ENCODE measurements around the gene RRBP1.

RRBP1 gene

GRCh38 chr20:17594443-17594842, 87.6 kb downstream of the RRBP1 start:
- Histone ChIP-seq H3K36me3 (ENCODE audit: insufficient read depth, low read length) (peaks cover 3% of the 10 kb centered on the region; the same call in 1 of the 2 replicates), H3K79me2 (ENCODE audit: insufficient read depth, low read length) (peaks cover 97% of the 10 kb centered on the region), H3K4me2 (ENCODE audit: low read depth, low read length, poor library complexity, severe bottlenecking) (no peak overlapping the region), H4K20me1 (ENCODE audit: insufficient read depth, low read length, poor library complexity, severe bottlenecking) (peaks cover 53% of the 10 kb centered on the region), H3K4me3 (ENCODE audit: low read length, poor library complexity, severe bottlenecking) (no peak overlapping the region), H3K4me1 (ENCODE audit: insufficient read depth, low read length, poor library complexity, severe bottlenecking) (peaks cover 19% of the 10 kb centered on the region), H3K9ac (ENCODE audit: low read depth, low read length, poor library complexity, severe bottlenecking) (no peak overlapping the region), H3F3A (ENCODE audit: low read depth) (0 out of 2 replicates have a peak, but pooled peaks cover 4% of the 10 kb centered on the region), H3K27me3 (ENCODE audit: insufficient read depth, low read length, poor library complexity, severe bottlenecking) (no peaks in the 10 kb centered on the region), H3K9me3 (ENCODE audit: insufficient read depth, low read depth, low read length) (no peaks in the 10 kb centered on the region), H2AFZ (ENCODE audit: low read length) (no peak overlapping the region), H3K9me2 (replicated peaks; ENCODE audit: low read depth, low read length) (no peaks in the 10 kb centered on the region)
- TF ChIP-seq EZH2phosphoT487 (IDR thresholded peaks at IDR 0.05; ENCODE audit: borderline replicate concordance) (no peak), CTCF (conservative IDR thresholded peaks at IDR 0.05; ENCODE audit: low read length) (no peak)

DNA sequence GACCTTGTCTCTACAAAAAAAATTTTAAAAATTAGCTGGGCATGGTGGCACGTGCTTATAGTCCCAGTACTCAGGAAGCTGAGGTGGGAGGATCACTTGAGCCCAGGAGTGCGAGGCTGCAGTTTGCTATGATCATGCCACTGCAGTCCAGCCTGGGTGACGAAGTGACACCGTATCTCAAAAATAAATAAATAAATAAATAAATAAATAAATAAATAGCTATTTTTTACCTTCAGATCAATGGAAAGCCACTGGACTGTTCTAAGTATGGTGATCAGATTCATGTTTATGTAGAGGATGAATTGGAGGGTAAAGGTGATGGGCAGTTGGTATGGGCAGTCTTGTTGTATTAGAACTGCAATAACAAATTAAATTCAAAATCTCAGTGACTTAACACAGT, 88.1 kb downstream of the RRBP1 start:
- Histone ChIP-seq H3K27me3 (ENCODE audit: insufficient read depth, low read length, poor library complexity, severe bottlenecking) (no peaks in the 10 kb centered on the region), H4K20me1 (ENCODE audit: insufficient read depth, low read length, poor library complexity, severe bottlenecking) (peaks cover 56% of the 10 kb centered on the region), H3K36me3 (ENCODE audit: insufficient read depth, low read length) (peaks cover 3% of the 10 kb centered on the region; the same call in 1 of the 2 replicates), H3K4me2 (ENCODE audit: low read depth, low read length, poor library complexity, severe bottlenecking) (no peak overlapping the region), H3K9me2 (replicated peaks; ENCODE audit: low read depth, low read length) (no peaks in the 10 kb centered on the region), H3K4me3 (ENCODE audit: low read length, poor library complexity, severe bottlenecking) (no peak overlapping the region), H3K9me3 (ENCODE audit: insufficient read depth, low read depth, low read length) (no peaks in the 10 kb centered on the region), H3K9ac (ENCODE audit: low read depth, low read length, poor library complexity, severe bottlenecking) (no peak overlapping the region), H2AFZ (ENCODE audit: low read length) (no peak overlapping the region), H3F3A (ENCODE audit: low read depth) (0 out of 2 replicates have a peak, but pooled peaks cover 4% of the 10 kb centered on the region), H3K4me1 (ENCODE audit: insufficient read depth, low read length, poor library complexity, severe bottlenecking) (peaks cover 19% of the 10 kb centered on the region), H3K79me2 (ENCODE audit: insufficient read depth, low read length) (peaks cover 97% of the 10 kb centered on the region)
- TF ChIP-seq EZH2phosphoT487 (IDR thresholded peaks at IDR 0.05; ENCODE audit: borderline replicate concordance) (no peak), CTCF (conservative IDR thresholded peaks at IDR 0.05; ENCODE audit: low read length) (no peak)

- Histone ChIP-seq H3K4me3 (ENCODE audit: low read length, poor library complexity, severe bottlenecking) (no peak overlapping the region), H3K27me3 (ENCODE audit: insufficient read depth, low read length, poor library complexity, severe bottlenecking) (no peaks in the 10 kb centered on the region), H4K20me1 (ENCODE audit: insufficient read depth, low read length, poor library complexity, severe bottlenecking) (peaks cover 72% of the 10 kb centered on the region), H3K9ac (ENCODE audit: low read depth, low read length, poor library complexity, severe bottlenecking) (peak overlapping the region; percentile 26), H3F3A (ENCODE audit: low read depth) (0 out of 2 replicates have a peak, but pooled peaks cover 4% of the 10 kb centered on the region), H3K79me2 (ENCODE audit: insufficient read depth, low read length) (peaks cover 96% of the 10 kb centered on the region), H3K4me2 (ENCODE audit: low read depth, low read length, poor library complexity, severe bottlenecking) (peak overlapping the region; percentile 25), H3K9me2 (replicated peaks; ENCODE audit: low read depth, low read length) (no peaks in the 10 kb centered on the region), H3K4me1 (ENCODE audit: insufficient read depth, low read length, poor library complexity, severe bottlenecking) (peaks cover 19% of the 10 kb centered on the region), H3K36me3 (ENCODE audit: insufficient read depth, low read length) (peaks cover 3% of the 10 kb centered on the region; the same call in 1 of the 2 replicates), H2AFZ (ENCODE audit: low read length) (no peak overlapping the region), H3K9me3 (ENCODE audit: insufficient read depth, low read depth, low read length) (no peaks in the 10 kb centered on the region)
- no peak for TF ChIP-seq EZH2phosphoT487 (IDR thresholded peaks at IDR 0.05; ENCODE audit: borderline replicate concordance)
- TF ChIP-seq CTCF (conservative IDR thresholded peaks at IDR 0.05; ENCODE audit: low read length): no peak
Measured at GRCh38 chr20:17590245-17590644, 91.8 kb downstream of the RRBP1 start.
